Activated T-cell treated with anti-CD3 and anti-CD28 coated beads for 4 hours (primary cell): Measurements from ENCODE around the gene ATP2B2.
A peak's percentile ranks its signal among the peaks of the same experiment; 100 is the strongest.
"Not testable (repeated sequence)": the region's sequence is repeated elsewhere in the genome, so short reads cannot be mapped to it uniquely, and the experiment has no call there.

Experiments used
- DNase-seq: peaks from one replicate; pipeline ENCODE4 v3.0.0-alpha.2; 2020

The ATP2B2 gene

GRCh38 chr3:10505050-10505790 lies at the start of gene ATP2B2:
TSS of gene ATP2B2 (minus strand) at chr3:10505586. CDS start at chr3:10449543, 56,043 bp downstream.
- DNase-seq, result no peak

- no peak for DNase-seq
These were observed 49.4 kb upstream of the ATP2B2 start for GRCh38 chr3:10554746-10555145.

GRCh38 chr3:10554236-10554611 lies 48.8 kb upstream of the ATP2B2 start:
- no peak for DNase-seq

- DNase-seq, result no peak
These were observed 48.3 kb upstream of the ATP2B2 start for GRCh38 chr3:10553591-10554235.

GRCh38 chr3:10552631-10552943 lies 47.2 kb upstream of the ATP2B2 start:
- DNase-seq, result no peak

- DNase-seq, result peak; percentile 86
These were observed 46.6 kb upstream of the ATP2B2 start for GRCh38 chr3:10551821-10552630.

- DNase-seq, result no peak
These were observed 45.8 kb upstream of the ATP2B2 start for GRCh38 chr3:10551139-10551538.

GRCh38 chr3:10550705-10551104 lies 45.3 kb upstream of the ATP2B2 start:
- DNase-seq, result no peak

- DNase-seq, result no peak
These were observed 44.3 kb upstream of the ATP2B2 start for GRCh38 chr3:10549617-10550230.

GRCh38 chr3:10548992-10549391 lies 43.6 kb upstream of the ATP2B2 start:
- DNase-seq, result no peak

GRCh38 chr3:10547841-10548783 lies 42.7 kb upstream of the ATP2B2 start:
- no peak for DNase-seq

- DNase-seq, result no peak
These were observed 42.0 kb upstream of the ATP2B2 start for GRCh38 chr3:10547413-10547812.

- DNase-seq, result no peak
These were observed 41.5 kb upstream of the ATP2B2 start for GRCh38 chr3:10546820-10547263.

- DNase-seq, result no peak
These were observed 40.8 kb upstream of the ATP2B2 start for GRCh38 chr3:10546181-10546624.

- no peak for DNase-seq
These were observed 37.1 kb upstream of the ATP2B2 start for GRCh38 chr3:10542518-10542917.

- DNase-seq, result not testable (repeated sequence)
These were observed 35.0 kb upstream of the ATP2B2 start for GRCh38 chr3:10540347-10540746.

- no peak for DNase-seq
These were observed 28.7 kb upstream of the ATP2B2 start for GRCh38 chr3:10534066-10534465.

GRCh38 chr3:10533737-10534023 lies 28.3 kb upstream of the ATP2B2 start:
- DNase-seq, result no peak

GRCh38 chr3:10532939-10533736 lies 27.8 kb upstream of the ATP2B2 start:
- no peak for DNase-seq

GRCh38 chr3:10531031-10531430 lies 25.6 kb upstream of the ATP2B2 start:
- no peak for DNase-seq

GRCh38 chr3:10530241-10530640 lies 24.9 kb upstream of the ATP2B2 start:
- DNase-seq, result no peak

- no peak for DNase-seq
These were observed 24.4 kb upstream of the ATP2B2 start for GRCh38 chr3:10529809-10530208.
